Measurements from ENCODE around the gene IL22RA1.

Gene IL22RA1

DNA sequence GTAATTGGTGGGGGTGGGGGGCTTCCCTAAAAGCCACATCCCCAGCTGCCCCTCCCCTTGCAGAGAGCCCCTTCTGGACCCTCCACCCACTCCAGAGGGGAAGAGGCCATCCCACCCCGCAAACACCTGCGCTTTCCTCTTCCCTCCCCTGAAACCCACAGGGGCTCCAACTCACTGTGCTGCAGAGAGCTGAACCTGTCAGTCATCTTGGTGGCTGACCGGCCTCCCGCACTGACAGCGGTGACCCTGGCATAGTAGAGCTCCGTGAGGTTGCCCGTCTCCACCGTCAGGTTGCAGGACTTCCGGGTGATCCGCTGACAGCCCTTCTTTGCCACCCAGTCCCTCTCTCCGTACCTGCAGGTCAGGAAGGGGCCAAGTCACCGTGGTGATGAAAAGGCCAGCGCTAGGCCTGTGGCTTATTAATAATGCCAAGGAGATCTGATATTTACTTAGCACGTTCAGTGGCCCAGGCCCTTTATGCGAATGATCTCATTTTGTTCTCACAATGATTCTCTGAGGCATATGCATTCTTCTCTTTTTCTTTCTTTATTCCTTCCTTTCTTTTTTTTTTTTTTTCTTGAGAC lies 5.9 kb downstream of the IL22RA1 start:
- no peak for DNase-seq (ENCODE audit: low spot score)

- DNase-seq (ENCODE audit: low spot score) = no peak
Observed at GRCh38 chr1:24134376-24134775, 8.6 kb downstream of the IL22RA1 start.

- no peak for DNase-seq (ENCODE audit: low spot score)
Observed at GRCh38 chr1:24133819-24134218, 9.1 kb downstream of the IL22RA1 start.

DNA sequence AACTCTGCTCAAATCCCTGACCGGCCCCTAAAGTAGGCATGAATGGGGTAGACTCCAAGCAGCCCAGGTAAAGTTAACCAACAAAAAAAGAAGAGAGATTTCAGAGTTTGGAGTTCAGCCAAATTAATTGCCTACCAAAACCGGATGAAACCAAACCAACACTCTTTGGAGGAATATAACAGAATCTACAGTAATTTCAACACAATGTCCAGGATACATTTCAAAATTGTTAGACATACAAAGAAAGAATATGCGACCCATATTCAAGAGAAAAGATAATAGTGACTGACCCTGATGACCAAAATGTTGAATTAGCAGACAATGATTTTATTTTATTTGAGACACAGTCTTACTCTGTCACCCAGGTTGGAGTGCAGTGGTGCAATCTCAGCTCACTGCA lies 12.6 kb downstream of the IL22RA1 start:
- no peak for DNase-seq (ENCODE audit: low spot score)

GRCh38 chr1:24127801-24128363 lies 15.1 kb downstream of the IL22RA1 start:
- no peak for DNase-seq (ENCODE audit: low spot score)

GRCh38 chr1:24127134-24127800 lies 15.7 kb downstream of the IL22RA1 start:
- DNase-seq (ENCODE audit: low spot score) = no peak

DNA sequence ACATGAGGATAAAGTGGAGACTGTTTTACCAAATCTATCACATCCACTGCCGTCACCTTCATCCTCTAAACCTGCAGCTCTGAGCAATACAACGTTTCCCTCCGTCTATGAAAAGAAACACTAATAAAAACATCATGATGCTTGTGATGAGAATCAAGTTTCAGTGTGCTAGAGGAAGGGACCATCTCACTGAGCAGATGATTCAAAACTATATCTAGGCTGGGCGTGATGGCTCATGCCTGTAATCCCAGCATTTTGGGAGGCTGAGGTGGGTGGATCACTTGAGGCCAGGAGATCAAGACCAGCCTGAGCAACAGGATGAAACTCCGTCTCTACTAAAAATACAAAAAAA lies 16.3 kb downstream of the IL22RA1 start:
- DNase-seq (ENCODE audit: low spot score) = no peak

DNA sequence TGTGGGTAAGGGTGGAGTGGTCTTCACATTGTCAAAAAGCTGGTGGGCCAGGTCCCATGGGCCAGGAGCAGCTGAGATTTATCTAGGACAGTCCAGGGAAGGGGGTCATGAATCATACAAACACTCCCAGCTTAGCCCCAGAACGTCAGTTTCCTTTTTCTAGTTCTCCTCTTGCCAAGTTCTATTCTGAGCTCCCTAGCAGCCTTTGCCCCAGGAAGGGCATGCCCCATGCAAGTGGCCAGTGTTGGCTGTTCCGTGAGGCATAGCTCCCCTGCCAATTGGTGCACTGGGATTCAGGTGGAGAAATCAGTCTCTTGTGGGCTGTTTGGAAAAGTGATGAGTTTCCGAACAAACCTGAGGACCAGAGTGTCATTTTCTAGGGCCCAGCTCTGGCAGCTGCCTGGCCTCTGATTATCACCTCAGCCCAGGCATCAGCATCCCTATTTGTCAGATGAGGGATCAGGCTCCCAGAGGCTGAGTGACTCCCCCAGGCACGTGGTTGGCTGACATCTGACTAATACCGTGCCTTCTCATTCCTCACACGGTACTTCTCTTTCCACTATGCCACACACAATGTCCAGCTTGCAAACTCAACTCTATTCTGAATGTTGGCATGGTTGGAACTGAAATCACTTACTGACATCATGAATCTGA lies 16.8 kb downstream of the IL22RA1 start:
- no peak for DNase-seq (ENCODE audit: low spot score)

- DNase-seq (ENCODE audit: low spot score) = no peak
Observed at GRCh38 chr1:24125456-24125855, 17.5 kb downstream of the IL22RA1 start.

DNA sequence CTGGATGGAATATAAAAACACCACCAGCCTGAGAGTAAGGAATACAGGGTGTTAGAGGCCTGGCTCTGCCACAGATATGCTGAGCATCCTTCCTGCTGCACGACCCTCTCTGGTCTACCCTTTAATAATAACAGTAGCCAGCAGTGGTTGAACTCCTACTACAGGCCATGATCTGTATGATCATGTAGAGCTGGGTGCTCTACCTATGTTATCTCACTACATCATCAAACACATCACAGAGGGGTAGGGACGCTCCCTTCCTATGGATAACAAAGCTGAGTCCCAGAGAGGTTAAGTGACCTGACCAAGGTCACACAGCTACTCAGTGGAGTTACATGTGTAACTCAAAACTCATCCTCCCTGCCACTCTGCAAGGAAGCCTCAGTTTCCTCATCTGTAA lies 18.0 kb downstream of the IL22RA1 start:
- DNase-seq (ENCODE audit: low spot score) = no peak

- no peak for DNase-seq (ENCODE audit: low spot score)
Observed at GRCh38 chr1:24123611-24124010, 19.3 kb downstream of the IL22RA1 start.

- no peak for DNase-seq (ENCODE audit: low spot score)
Observed at GRCh38 chr1:24122776-24123175, 20.2 kb downstream of the IL22RA1 start.

DNA sequence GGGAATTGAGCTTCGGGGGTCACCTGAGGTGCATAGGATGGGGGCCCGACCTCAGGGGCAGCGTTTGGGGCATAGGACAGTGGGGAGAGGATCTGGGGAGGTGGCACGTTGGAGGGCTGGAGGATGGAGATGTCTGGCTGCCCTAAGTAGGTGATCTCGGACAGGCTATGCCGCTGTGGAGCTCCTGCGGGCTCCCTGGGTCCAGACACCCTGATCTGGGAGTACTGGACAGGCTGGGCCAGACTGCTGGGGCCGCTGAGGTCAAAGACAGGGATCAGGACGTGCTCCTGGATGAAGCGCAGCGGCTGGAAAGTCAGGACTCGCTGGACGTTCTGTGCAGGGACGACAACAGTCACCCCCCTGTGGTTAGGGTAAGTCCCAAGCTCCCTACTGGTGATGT lies 21.5 kb downstream of the IL22RA1 start:
- no peak for DNase-seq (ENCODE audit: low spot score)

- no peak for DNase-seq (ENCODE audit: low spot score)
Observed at GRCh38 chr1:24120965-24121364, 22.0 kb downstream of the IL22RA1 start.

- DNase-seq (ENCODE audit: low spot score) = no peak
Observed at GRCh38 chr1:24119859-24120756, 22.8 kb downstream of the IL22RA1 start.

GRCh38 chr1:24119489-24119858 lies 23.5 kb downstream of the IL22RA1 start:
- DNase-seq (ENCODE audit: low spot score) = no peak

DNA sequence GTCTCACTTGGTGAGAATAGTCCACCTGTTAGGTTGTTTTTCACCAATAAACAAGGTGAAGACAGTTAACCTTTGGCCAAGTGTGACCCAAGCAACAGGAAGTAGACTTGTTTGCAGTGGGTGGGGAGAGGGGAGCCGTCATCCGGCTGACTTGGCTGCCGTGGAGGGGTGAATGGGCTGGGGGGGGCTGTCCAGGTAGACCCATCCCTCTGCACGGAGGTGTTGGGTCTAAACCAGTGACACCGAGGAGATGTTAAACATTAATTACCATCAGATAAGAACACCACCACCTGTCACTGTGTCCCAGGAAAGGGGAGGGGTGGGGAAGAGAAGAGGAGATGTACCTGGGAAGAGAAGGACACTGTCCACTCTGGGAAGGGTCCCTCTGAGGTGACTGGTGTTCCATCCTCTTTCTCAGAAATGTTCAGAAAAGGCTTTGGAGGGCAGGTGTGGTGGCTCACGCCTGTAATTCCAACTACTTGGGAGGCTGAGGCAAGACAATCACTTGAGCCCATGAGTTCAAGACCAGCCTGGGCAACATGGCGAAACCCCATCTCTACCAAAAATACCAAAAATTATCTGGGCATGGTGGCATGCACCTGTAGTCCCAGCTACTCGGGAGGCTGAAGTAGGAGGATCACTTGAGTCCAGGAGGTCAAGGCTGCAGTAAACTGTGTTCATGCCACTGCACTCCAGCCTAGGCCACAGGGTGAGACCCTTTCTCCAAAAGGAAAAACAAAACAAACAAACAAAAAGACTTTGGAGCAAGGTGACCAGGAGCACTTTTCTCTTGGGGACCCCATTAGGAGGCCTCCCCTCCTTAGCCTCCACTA lies 24.3 kb downstream of the IL22RA1 start:
- no peak for DNase-seq (ENCODE audit: low spot score)

DNA sequence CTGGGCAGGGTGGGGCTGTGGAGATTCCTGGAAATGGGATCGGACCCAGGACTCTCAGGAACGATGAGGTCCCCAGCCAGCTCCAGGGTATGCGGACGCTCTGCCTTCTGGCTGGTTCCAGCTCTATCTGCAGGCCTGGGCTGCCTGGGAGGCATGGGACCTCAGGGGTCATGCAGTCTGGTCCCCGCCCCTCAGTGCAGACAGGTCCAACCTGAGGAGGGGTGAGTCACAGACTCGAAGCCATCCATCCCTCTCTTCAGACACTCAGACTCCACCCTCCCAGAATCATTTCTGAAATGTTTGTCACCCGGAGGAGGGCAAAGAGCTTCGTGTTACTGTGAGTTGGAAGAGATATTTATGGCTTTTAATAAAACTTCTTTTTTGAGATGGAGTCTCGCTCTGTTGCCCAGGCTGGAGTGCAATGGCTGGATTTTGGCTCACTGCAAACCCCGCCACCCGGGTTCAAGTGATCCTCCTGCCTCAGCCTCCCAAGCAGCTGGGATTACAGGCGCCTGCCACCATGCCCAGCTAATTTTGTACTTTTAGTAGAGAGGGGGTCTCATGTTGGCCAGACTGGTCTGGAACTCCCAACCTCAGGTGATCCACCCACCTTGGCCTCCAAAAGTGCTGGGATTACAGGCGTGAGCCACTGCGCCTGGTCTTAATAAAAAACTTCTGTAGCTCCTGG lies 25.1 kb downstream of the IL22RA1 start:
- no peak for DNase-seq (ENCODE audit: low spot score)

GRCh38 chr1:24117132-24117531 lies 25.8 kb downstream of the IL22RA1 start:
- no peak for DNase-seq (ENCODE audit: low spot score)

DNA sequence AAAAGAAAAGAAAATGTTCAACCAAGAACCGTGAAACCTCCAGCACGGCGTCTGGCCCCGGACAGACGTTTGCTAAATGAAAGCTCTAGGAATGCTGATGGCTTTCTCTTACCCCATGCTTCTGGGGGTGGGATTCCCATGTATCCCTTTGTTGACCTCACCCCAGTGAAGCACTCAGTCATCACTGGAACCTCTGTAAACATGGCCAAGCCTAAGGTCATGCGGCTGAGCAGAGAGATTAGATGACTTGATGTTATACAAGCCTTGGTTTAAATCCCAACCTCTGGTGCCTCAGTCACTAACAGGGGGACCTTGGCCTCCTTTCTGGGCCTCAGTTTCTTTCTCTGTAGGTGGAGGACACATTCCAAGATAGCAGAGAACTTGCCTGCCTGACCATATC lies 28.2 kb downstream of the IL22RA1 start:
- no peak for DNase-seq (ENCODE audit: low spot score)

DNA sequence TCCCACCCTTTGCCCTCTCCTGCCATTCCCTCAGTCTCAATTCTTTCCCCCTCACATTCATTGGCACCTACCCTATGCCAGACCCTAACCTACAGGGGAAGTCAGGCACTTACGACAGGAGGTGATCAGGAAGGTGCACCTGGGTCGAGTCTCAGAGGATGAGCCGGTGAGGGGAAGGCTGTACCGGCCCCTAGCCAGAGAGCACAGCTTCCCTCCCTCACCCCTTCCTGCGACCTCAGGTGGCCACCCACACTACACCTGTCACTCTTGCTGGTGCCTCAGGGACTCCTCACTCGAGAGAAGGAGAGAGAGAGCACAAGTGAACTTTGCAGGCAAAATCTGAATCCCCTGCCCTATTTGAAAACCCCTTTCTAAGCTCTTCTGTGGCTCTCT lies 29.3 kb downstream of the IL22RA1 start:
- no peak for DNase-seq (ENCODE audit: low spot score)
